PC-3 (cell line): Measurements from ENCODE around the gene RETREG2. TPM values are rescaled to one million over a fixed set of nuclear protein-coding genes. Genes with fewer than 3 reads are reported as not detected.

Experiments
- ATAC-seq: fragments of 200-7000 bp; cut with Tn5 transposase; 2 replicates; pipeline ENCODE4 v1.9.1; 2020; ENCODE audit warnings: mild to moderate bottlenecking, moderate library complexity
- BruUV-seq: library from RNA; stranded (reverse); fragments of 400-500 nt; replicated peaks from 2 replicates; lab custom pipeline; 2021; lab: Mats Ljungman, UMichigan
- CTCF ChIA-PET: fragments of 300-600 bp; sonication (Branson Sonifier 250); formaldehyde crosslinking; loops from one replicate; lab custom pipeline; 2022; ENCODE audit warnings: antibody characterized with exemption; lab: Charles Lee
- POLR2A ChIA-PET: fragments of 300-600 bp; sonication (Branson Sonifier 250); formaldehyde crosslinking; loops from one replicate; lab custom pipeline; 2022; ENCODE audit warnings: antibody characterized with exemption; ENCODE audit not compliant: unreplicated experiment; lab: Charles Lee
- DNase-seq: peaks from one replicate; pipeline ENCODE4 v3.0.0-alpha.2; 2015
- H2AFZ ChIP-seq: fragments of 300-600 bp; sonication (generic); 2 replicates; pipeline ENCODE4 v1.6.0; 2016; ENCODE audit warnings: antibody characterized with exemption, low read length
- H3F3A ChIP-seq: fragments of 300-600 bp; sonication (generic); one replicate; pipeline ENCODE4 v1.6.0; 2017; ENCODE audit warnings: antibody characterized with exemption, low read length, control low read depth, mild to moderate bottlenecking; ENCODE audit not compliant: unreplicated experiment
- H3K27ac ChIP-seq: fragments of 300-600 bp; sonication (generic); 2 replicates; pipeline ENCODE4 v1.5.1; 2016; ENCODE audit warnings: mild to moderate bottlenecking, low read length
- H3K27me3 ChIP-seq: fragments of 300-600 bp; sonication (generic); 2 replicates; pipeline ENCODE4 v1.6.1; 2016; ENCODE audit warnings: low read length, mixed read lengths
- H3K36me3 ChIP-seq: fragments of 300-600 bp; sonication (generic); 2 replicates; pipeline ENCODE4 v1.6.1; 2016; ENCODE audit warnings: low read depth, mixed run types, low read length, mixed read lengths
- H3K4me1 ChIP-seq: fragments of 300-600 bp; sonication (generic); 2 replicates; pipeline ENCODE4 v1.5.1; 2016; ENCODE audit warnings: low read length; ENCODE audit not compliant: insufficient read depth
- H3K4me2 ChIP-seq: fragments of 300-600 bp; sonication (generic); 2 replicates; pipeline ENCODE4 v1.6.0; 2016; ENCODE audit warnings: low read length
- H3K4me3 ChIP-seq: fragments of 300-600 bp; sonication (generic); 2 replicates; pipeline ENCODE4 v1.5.1; 2016; ENCODE audit warnings: mild to moderate bottlenecking, low read length, mixed read lengths
- H3K79me2 ChIP-seq: fragments of 300-600 bp; sonication (generic); 2 replicates; pipeline ENCODE4 v1.6.1; 2017; ENCODE audit warnings: low read length, mixed read lengths
- H3K9ac ChIP-seq: fragments of 300-600 bp; sonication (generic); 2 replicates; pipeline ENCODE4 v1.6.0; 2016; ENCODE audit warnings: mild to moderate bottlenecking, low read length
- H3K9me2 ChIP-seq: fragments of 300-600 bp; sonication (generic); replicated peaks from 2 replicates; pipeline ENCODE4 v1.6.1; 2016; ENCODE audit warnings: mixed run types, low read length, mixed read lengths
- H3K9me3 ChIP-seq: fragments of 300-600 bp; sonication (generic); 2 replicates; pipeline ENCODE4 v1.6.1; 2016; ENCODE audit warnings: low read length, mixed read lengths
- H4K20me1 ChIP-seq: fragments of 300-600 bp; sonication (generic); 2 replicates; pipeline ENCODE4 v1.6.1; 2016; ENCODE audit warnings: low read length, mixed read lengths
- EZH2 ChIP-seq: fragments of 300-600 bp; sonication (generic); IDR thresholded peaks from one replicate; pipeline ENCODE4 v1.6.1; 2017; ENCODE audit warnings: antibody characterized with exemption, mild to moderate bottlenecking, low read length; ENCODE audit not compliant: unreplicated experiment
- EZH2phosphoT487 ChIP-seq: fragments of 300-600 bp; sonication (generic); IDR thresholded peaks from 2 replicates; pipeline ENCODE4 v1.6.1; 2018; ENCODE audit warnings: mild to moderate bottlenecking, antibody characterized with exemption, low read length, borderline replicate concordance
- intact Hi-C: fragments of 100-400 bp; cut with micrococcal nuclease; formaldehyde crosslinking; loops from 2 replicates; pipeline ENCODE4 v1.9.0; 2023
- total RNA-seq: library from RNA; depleted of rRNA; stranded (reverse); fragments of >200 nt; gene quantifications from 2 replicates; pipeline ENCODE4 v1.2.3, GENCODE V29; 2014
- TF ChIP-seq, protein P1 (sequence below): fragments of 300-600 bp; sonication (generic); conservative IDR thresholded peaks from 2 replicates; pipeline ENCODE4 v1.5.1; 2017; ENCODE audit warnings: antibody characterized with exemption, low read depth, mild to moderate bottlenecking, low read length

Gene RETREG2
- total RNA-seq, 1 experiment from 2014 or later = 61.0 TPM

DNA sequence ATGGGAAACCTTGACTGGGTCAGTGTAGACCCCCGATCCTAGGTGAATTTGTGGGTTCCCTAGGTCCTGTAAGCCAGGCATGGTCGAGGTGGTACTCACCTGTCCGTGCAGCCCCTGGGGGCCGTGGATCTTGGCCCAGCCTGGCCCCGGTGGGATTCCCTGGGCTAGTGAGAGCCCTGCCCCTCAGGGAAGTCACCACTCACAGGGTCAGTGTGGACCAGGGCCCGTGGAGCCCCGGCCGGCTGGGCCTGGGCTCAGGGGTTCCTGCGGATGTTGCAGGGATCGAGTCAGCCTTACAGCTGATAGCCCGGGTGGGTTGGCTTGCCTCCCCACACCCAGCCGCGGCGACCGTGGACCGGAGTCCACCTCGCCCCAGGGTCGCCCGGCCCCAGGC lies 50.8 kb downstream of the RETREG2 start:
- CTCF ChIA-PET = no interaction called here

DNA sequence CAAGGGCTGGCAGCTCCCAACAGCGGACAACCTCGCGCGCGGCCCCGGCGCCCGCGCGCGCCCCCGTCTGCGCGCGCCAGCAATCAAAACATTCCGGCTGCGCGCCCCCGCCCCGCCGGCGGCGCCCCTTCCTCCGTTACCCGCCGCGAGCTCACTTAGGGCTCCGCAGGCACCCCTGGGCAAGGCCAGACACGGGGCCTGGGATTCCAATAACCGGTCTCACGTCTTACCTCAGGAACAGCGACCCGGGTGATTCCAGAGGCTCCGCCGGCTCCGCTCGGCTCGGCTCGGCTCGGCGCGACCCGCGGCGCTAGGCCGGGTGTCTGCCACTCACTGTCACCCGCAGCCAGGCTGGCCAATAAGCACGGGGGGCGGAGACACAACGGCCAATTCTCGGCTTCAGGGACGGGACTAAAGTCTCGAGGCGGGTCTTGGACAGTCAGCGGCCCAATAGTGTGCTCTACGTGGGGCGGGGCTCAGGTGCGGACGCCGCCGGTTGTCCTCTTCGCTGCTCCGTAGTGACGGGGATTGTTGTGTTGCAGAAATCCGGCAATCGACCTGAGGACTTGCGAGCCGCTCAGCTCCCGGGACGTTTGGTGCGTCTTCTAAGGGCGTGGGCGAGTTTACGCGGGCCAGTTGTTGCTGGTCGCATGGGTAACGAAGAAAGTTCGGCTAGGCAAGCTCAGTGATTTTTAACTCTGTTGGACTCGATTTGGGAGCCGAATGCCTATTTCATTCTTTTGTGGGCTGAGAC lies 51.4 kb downstream of the RETREG2 start, which contains the start of the genes ANKZF1 and ATG9A:
Gene ANKZF1, plus strand, starts transcription at position 502 of the 754 bp plus-strand sequence. CDS start 452 bp downstream, outside the sequence.
Gene ATG9A, minus strand, starts transcription at position 332 of the 754 bp plus-strand sequence. CDS start 1,612 bp downstream, outside the sequence.
- intact Hi-C loops = loop anchor here (1.0 kb wide), 1 partner anchor 20 kb away; no protein-coding TSS in a partner anchor
- no peaks in the 10 kb centered on the region for H3K9me2 ChIP-seq
- DNase-seq = peak; percentile 99
- H3F3A ChIP-seq = peaks cover 4% of the 10 kb centered on the region
- no peaks in the 10 kb centered on the region for H4K20me1 ChIP-seq
- peak within 1 kb of the TSS; percentile 74 for H3K4me3 ChIP-seq
- peak; percentile 97 for ATAC-seq
- peaks cover 19% of the 10 kb centered on the region for H3K36me3 ChIP-seq
- CTCF ChIA-PET = interaction anchor here (0.6 to 0.7 kb wide), 2 partner anchors 20 to 23 kb away, joined by 3 to 6 read pairs; partner anchors contain the start of gene ZFAND2B
- H3K79me2 ChIP-seq = peaks cover 51% of the 10 kb centered on the region
- peak within 1 kb of the TSS; percentile 54 for H3K27ac ChIP-seq
- POLR2A ChIA-PET = interaction anchor here (0.6 to 1.2 kb wide), 5 partner anchors 9 to 66 kb away, joined by 3 to 6 read pairs (median 4); partner anchors contain the start of gene ZFAND2B
- peak within 1 kb of the TSS; percentile 89 for H2AFZ ChIP-seq
- H3K9ac ChIP-seq = peak within 1 kb of the TSS; percentile 86
- peak within 1 kb of the TSS; percentile 100 for H3K4me2 ChIP-seq
- no peaks in the 10 kb centered on the region for H3K9me3 ChIP-seq
- H3K27me3 ChIP-seq = no peaks in the 10 kb centered on the region
- no peak for TF ChIP-seq EZH2phosphoT487
- TF ChIP-seq, protein P1, sequence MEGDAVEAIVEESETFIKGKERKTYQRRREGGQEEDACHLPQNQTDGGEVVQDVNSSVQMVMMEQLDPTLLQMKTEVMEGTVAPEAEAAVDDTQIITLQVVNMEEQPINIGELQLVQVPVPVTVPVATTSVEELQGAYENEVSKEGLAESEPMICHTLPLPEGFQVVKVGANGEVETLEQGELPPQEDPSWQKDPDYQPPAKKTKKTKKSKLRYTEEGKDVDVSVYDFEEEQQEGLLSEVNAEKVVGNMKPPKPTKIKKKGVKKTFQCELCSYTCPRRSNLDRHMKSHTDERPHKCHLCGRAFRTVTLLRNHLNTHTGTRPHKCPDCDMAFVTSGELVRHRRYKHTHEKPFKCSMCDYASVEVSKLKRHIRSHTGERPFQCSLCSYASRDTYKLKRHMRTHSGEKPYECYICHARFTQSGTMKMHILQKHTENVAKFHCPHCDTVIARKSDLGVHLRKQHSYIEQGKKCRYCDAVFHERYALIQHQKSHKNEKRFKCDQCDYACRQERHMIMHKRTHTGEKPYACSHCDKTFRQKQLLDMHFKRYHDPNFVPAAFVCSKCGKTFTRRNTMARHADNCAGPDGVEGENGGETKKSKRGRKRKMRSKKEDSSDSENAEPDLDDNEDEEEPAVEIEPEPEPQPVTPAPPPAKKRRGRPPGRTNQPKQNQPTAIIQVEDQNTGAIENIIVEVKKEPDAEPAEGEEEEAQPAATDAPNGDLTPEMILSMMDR = no peak
- TF ChIP-seq EZH2 = no peak
- no TSS peak for BruUV-seq
- H3K4me1 ChIP-seq = peaks cover 17% of the 10 kb centered on the region

More for the DNA sequence above, 50.8 kb downstream of the RETREG2 start:
- peaks cover 51% of the 10 kb centered on the region for H3K79me2 ChIP-seq
- peaks cover 4% of the 10 kb centered on the region for H3F3A ChIP-seq
- H3K27ac ChIP-seq = no peak overlapping the region
- H3K36me3 ChIP-seq = peaks cover 19% of the 10 kb centered on the region
- H3K9me2 ChIP-seq = no peaks in the 10 kb centered on the region
- peak overlapping the region; percentile 89; the same call in 1 of the 2 replicates for H2AFZ ChIP-seq
- no peaks in the 10 kb centered on the region for H3K9me3 ChIP-seq
- no peaks in the 10 kb centered on the region for H3K27me3 ChIP-seq
- H3K9ac ChIP-seq = peak overlapping the region; percentile 86
- no peaks in the 10 kb centered on the region for H4K20me1 ChIP-seq
- peak; percentile 26 for ATAC-seq
- H3K4me3 ChIP-seq = peak overlapping the region; percentile 74
- BruUV-seq = no TSS peak
- POLR2A ChIA-PET = interaction anchor here (1.2 kb wide), 1 partner anchor 66 kb away, joined by 3 read pairs; no protein-coding TSS in a partner anchor
- intact Hi-C loops = loop anchor here (1.0 kb wide), 1 partner anchor 20 kb away; no protein-coding TSS in a partner anchor
- H3K4me1 ChIP-seq = peaks cover 17% of the 10 kb centered on the region
- peak overlapping the region; percentile 100 for H3K4me2 ChIP-seq
- TF ChIP-seq, protein P1 = no peak
- TF ChIP-seq EZH2phosphoT487 = no peak
- no peak for TF ChIP-seq EZH2
- no peak for DNase-seq
